ENCODE data around the gene DPP6.
"Not testable (repeated sequence)": the region's sequence is repeated elsewhere in the genome, so short reads cannot be mapped to it uniquely, and the experiment has no call there.

Gene DPP6

DNA sequence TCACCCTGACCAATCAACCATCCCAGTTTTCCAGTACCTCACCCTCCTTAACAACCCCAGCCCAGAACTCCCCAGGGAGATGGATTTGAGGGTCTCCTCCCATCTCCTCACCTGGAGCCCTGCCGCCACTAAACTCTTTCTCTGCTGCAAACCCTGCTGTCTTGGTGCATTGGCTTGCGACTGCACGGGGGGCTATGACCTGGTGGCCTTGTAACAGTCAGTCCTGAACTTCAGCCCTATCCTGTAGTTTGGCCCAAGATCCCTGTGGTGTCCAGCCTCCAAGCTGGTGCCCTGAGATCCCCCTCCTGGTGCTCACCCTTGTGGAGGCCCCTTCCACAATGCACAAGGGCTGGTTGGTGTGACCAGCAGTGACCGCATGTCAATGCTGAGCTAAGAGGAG, 858.8 kb downstream of the DPP6 start:
- no peak for DNase-seq (ENCODE audit: low spot score)

GRCh38 chr7:154911411-154911810, 859.2 kb downstream of the DPP6 start:
- DNase-seq (ENCODE audit: low spot score) = no peak

GRCh38 chr7:154911862-154912455, 859.8 kb downstream of the DPP6 start:
- no peak for DNase-seq (ENCODE audit: low spot score)

DNA sequence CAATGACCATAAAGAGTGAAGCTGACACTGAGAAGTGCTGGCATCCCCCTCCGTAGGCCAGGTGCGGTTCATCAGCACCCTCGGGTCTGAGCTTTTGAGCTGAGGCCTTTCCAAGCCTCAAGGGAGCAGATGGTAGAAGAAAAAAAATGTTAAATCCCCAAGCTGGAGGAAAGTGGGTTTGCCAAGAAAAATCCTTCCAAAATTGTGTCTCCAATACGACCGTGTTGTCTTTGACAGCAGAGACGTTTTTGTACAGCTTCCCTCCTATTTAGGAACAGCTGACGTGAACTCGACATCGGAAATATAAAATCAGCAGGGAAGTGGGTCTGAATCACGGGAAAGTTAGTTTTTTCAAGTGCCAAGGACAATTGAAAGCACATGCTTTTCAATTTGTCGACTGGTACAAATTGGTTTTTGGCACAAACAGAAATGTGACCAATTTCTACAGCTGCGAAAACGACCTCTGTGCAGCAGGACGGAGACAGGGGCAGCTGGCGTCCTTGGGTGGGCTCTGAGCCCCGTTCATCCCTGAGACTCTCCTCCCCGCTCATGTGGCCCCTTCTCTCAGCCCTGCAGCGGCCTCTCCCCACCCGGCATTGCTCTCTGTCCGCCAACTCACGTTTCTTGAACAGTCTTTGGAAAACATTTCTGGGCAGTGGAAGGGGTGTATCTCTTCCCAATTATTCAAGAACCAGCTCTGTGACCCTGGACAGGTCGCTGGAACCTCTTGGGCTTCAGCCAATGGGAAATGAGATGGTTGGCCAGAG, 860.9 kb downstream of the DPP6 start:
- no peak for DNase-seq (ENCODE audit: low spot score)

GRCh38 chr7:154913638-154914307, 861.6 kb downstream of the DPP6 start:
- DNase-seq (ENCODE audit: low spot score) = peak; percentile 81

DNA sequence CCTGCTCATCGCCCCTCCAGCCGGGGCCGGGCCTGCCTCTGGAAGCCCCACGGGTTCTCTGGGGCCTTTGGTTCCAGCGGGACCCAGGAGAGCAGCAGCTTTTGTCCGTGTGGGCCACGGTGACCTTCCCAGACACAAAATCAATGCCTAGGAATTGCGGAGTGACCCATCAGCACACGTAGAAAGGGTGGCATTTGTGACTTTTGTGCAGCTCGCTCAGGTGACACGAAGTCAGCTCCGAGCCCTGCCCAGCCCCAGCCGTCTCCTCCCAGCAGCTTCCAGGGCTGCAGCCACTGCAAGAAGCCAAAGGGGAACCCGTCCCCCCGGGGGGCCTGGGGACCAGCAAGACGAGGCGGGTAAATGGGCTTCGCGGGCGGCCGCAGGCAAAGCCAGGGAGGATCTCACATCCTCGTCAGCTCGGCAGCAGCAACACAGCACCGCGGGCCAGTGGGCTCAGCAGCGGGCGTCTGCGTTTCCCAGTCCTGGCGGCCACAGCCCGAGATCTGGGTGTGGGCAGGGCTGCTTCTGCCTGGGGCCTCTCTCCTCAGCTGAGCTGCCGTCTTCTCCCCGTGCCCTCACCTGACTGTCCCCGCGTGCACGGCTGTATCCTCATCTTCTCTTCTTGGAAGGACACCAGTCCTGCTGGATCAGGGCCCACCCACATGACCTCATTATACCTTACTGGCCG, 862.3 kb downstream of the DPP6 start:
- no peak for DNase-seq (ENCODE audit: low spot score)

GRCh38 chr7:154914996-154915380, 862.8 kb downstream of the DPP6 start:
- no peak for DNase-seq (ENCODE audit: low spot score)

DNA sequence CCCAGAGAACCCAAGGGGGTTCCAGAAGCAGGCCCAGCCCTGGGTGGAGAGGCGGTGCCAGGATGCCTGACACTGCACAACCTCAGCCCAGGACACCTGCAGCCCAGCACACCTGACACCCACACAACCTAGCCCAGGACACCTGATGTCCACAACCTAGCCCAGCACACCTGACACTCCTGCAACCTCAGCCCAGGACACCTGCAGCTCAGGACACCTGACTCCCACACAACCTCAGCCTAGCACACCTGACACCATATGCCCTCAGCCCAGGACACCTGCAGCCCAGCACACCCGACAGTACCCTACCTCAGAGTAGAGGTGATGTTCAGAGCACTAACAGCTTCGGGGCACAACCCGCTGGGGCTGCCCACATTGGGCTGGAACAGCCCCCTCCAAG, 863.4 kb downstream of the DPP6 start:
- no peak for DNase-seq (ENCODE audit: low spot score)

GRCh38 chr7:154916381-154916780, 864.2 kb downstream of the DPP6 start:
- no peak for DNase-seq (ENCODE audit: low spot score)

DNA sequence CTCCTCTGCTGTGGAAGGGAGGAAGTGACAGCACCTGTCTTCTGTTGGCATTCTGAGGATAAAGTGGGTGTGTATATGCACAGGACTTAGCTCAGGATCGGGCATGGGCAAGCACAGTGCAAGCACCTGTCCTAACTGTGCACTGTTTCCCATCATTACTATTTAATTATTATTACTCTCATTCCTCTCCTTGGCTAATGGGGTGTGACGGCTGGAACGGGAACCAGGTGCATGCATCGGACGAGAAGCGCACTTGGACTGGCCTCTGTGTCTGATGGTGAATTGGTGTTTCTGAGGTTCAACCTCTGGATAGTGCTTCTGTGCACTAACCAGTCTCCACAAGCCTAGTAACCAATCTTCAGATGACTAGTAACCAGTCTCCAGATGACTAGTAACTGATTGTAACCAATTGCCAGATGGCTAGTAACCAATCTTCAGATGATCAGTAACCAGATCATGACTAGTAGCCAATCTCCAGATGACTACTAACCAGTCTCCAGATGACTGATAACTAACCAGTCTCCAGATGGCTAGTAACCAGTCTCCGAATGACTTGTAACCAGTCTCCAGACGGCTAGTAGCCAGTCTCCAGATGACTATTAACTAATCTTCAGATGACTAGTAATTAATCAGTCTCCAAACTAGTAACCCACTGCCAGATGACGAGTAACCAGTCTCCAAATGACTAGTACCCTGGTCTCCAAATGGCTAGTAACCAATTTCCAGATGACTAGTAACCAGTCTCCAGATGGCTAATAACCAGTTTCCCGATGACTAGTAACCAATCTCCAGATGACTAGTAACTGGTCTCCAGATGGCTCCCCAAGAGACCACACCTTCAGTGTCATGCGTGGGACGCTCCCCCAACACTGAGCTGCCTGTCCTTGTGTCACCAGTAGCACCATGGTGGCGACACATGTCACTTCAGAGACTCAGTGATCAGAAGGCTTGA, 864.9 kb downstream of the DPP6 start:
- DNase-seq (ENCODE audit: low spot score) = no peak

GRCh38 chr7:154917808-154918160, 865.6 kb downstream of the DPP6 start:
- no peak for DNase-seq (ENCODE audit: low spot score)

DNA sequence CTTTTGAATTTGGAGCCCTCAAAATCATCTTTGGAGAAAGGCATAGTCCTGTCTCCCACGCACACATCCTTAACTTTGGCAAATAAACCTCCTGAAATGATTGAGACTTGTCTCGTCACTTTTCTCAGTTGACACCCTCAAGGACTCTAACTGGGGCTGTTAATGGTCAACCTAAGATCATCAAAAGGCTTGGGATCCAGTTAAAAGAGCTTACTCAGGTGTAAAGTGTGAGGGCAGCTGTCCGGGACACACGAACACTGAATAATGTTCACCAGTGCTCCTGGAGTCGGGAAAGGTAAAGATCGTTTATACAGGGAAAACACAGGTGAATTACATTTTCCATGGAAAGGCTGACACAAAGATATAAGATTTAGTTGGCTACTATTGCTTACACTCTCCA, 866.1 kb downstream of the DPP6 start:
- DNase-seq (ENCODE audit: low spot score) = no peak

DNA sequence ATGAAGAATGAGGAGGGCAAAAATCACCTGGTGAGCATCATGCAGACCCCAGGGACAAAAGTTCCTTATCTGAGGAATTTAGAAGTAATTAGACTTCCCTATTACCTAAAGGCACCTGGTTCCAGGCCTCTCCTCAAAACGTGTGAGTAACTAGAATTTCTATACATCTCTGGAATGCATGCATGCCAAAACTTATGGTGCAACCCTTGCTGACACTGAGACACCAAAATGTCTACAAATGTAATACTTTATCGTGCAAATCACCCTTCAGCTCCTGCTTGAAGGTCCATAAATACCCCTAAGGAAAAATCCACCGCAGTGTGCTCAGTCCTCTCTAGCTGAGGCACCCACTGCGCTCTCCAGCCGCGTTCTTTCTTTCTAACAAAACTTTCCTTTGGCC, 866.5 kb downstream of the DPP6 start:
- DNase-seq (ENCODE audit: low spot score) = no peak

GRCh38 chr7:154919344-154920225, 867.4 kb downstream of the DPP6 start:
- DNase-seq (ENCODE audit: low spot score) = no peak

DNA sequence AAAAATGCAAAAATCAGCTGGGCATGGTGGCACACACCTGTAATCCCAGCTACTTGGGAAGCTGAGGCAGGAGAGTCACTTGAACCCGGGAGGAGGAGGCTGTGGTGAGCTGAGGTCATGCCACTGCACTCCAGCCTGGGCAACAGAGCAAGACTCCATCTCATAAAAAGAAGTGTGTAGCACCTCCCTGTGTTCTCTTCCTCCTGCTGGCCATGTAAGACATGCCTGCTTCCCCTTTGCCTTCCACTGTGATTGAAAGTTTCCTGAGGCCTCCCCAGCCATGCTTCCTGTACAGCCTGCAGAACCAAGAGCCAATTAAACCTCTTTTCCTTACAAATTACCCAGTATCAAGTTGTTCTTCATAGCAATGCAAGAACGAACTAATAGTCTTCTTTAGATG, 870.3 kb downstream of the DPP6 start:
- DNase-seq (ENCODE audit: low spot score) = not testable (repeated sequence)

DNA sequence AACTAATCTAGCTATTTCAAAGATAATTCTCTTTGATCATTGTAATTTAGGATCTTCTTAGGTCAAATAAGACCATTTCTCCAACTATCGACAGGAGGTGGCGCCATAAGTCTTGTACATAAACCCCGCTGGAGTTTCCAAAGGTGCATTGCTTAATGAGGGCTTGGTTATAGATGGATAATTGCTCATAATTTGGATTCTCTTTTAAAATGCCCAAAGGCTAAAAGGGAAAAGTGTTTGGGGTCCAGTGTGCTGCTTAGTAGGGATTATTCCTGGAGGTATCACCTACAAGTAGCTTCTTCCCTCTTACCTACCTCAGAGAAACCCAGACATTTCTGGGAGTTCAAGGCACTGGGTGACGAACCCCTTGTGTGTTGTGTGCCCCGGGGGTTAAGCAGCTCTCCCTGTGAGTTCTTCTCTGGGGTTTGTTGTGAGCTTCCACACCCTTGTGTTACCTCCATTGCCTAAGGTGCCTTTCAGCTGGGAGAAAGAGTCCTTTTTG, 875.5 kb downstream of the DPP6 start:
- DNase-seq (ENCODE audit: low spot score) = peak; percentile 73

- peak; percentile 93 for DNase-seq (ENCODE audit: low spot score)
These were observed 876.2 kb downstream of the DPP6 start for GRCh38 chr7:154928136-154929005.

DNA sequence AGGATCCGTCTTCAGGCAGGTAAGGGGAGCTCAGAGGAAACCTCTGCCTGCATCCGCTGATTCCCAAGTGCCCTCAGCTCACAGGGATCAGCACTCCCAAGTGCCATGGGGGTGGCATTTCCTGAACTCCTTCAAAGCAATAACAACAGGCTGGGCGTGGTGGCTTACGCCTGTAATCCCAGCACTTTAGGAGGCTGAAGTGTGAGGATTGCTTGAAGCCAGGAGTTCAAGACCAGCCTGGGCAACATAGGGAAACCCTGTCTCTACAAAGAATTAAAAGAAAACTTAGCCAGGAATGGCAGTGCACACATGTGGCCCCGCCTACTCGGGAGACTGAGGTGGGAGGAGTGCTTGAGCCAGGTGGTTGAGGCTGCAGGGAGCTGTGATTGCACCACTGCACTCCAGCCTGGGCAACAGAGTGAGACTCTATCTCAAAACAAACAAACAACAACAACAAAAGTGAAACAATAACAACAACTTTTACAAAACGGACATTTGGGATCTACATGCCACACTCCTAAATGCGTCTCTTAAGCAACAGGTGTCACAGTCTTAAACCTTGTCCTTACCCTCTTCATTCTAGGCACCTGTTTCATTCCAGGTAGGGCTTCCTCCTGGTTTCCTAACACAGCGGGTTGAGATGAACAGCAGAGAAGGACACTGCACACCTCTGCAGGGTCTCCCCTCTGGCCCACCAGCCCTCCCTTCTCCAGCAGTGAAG, 877.0 kb downstream of the DPP6 start:
- DNase-seq (ENCODE audit: low spot score) = no peak

- peak; percentile 25 for DNase-seq (ENCODE audit: low spot score)
These were observed 879.7 kb downstream of the DPP6 start for GRCh38 chr7:154931906-154932305.

Measured in AG08395 (cell line).